Measurements from ENCODE around the gene CLSTN1. TPM values are rescaled to one million over a fixed set of nuclear protein-coding genes. Genes with fewer than 3 reads are reported as not detected.

CLSTN1 gene
- total RNA-seq, 1 donor from 2014 or later: 75.4 TPM

- H3K4me3 Mint-ChIP-seq: no peak overlapping the region
- Histone ChIP-seq H3K4me1 (no peaks in the 10 kb centered on the region), H3K27me3 (no peaks in the 10 kb centered on the region), H3K79me2 (ENCODE audit: low read depth) (no peaks in the 10 kb centered on the region), H3K9ac (no peak overlapping the region), H3K36me3 (no peaks in the 10 kb centered on the region), H3K9me3 (ENCODE audit: low read depth) (no peaks in the 10 kb centered on the region), H4K20me1 (ENCODE audit: low read depth) (peaks cover 7% of the 10 kb centered on the region), H3K4me2 (no peak overlapping the region), H3K27ac (no peak overlapping the region), H3F3A (ENCODE audit: low read depth) (no peaks in the 10 kb centered on the region), H3K4me3 (no peak overlapping the region), H2AFZ (replicated peaks) (no peak overlapping the region)
- DNase-seq (ENCODE audit: low spot score): peak; percentile 80
- peaks cover 5% of the 10 kb centered on the region for H3K9me3 Mint-ChIP-seq
- H3K27ac Mint-ChIP-seq: no peak overlapping the region
- H3K4me1 Mint-ChIP-seq: no peaks in the 10 kb centered on the region
- H3K36me3 Mint-ChIP-seq: peaks cover 14% of the 10 kb centered on the region
- TF ChIP-seq CTCF (IDR thresholded peaks at IDR 0.05) (peak; percentile 89), EZH2phosphoT487 (IDR thresholded peaks at IDR 0.05) (no peak)
- H3K27me3 Mint-ChIP-seq (ENCODE audit: insufficient read depth, low read depth): peaks cover 6% of the 10 kb centered on the region
These were observed 98.9 kb downstream of the CLSTN1 start for GRCh38 chr1:9724706-9725476.

DNA sequence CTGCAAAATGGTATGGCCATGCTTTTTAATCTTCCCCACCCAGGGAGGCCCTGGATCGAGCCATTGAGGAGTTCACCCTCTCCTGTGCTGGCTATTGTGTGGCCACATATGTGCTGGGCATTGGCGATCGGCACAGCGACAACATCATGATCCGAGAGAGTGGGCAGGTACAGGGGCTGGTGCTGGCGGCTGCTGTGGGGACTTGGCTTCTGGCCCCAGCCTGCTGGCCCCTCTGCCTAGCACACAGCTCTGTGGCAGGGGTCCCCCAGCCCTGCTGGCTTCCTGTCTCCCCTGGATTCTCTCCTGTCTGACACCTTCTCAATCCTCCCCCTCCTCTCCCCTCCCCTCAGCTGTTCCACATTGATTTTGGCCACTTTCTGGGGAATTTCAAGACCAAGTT, 99.8 kb downstream of the CLSTN1 start:
- Histone ChIP-seq H3K4me2 (no peak overlapping the region), H3K9ac (no peak overlapping the region), H3K79me2 (ENCODE audit: low read depth) (no peaks in the 10 kb centered on the region), H3F3A (ENCODE audit: low read depth) (no peaks in the 10 kb centered on the region), H3K36me3 (no peaks in the 10 kb centered on the region), H3K4me3 (no peak overlapping the region), H3K27ac (no peak overlapping the region), H3K9me3 (ENCODE audit: low read depth) (no peaks in the 10 kb centered on the region), H2AFZ (replicated peaks) (no peak overlapping the region), H4K20me1 (ENCODE audit: low read depth) (peaks cover under 1% of the 10 kb centered on the region), H3K4me1 (no peaks in the 10 kb centered on the region), H3K27me3 (no peaks in the 10 kb centered on the region)
- Mint-ChIP-seq H3K9me3 (peaks cover 5% of the 10 kb centered on the region), H3K36me3 (peaks cover 11% of the 10 kb centered on the region), H3K27me3 (ENCODE audit: insufficient read depth, low read depth) (peaks cover 8% of the 10 kb centered on the region), H3K4me3 (no peak overlapping the region), H3K27ac (peak overlapping the region; percentile 74), H3K4me1 (no peaks in the 10 kb centered on the region)
- TF ChIP-seq EZH2phosphoT487 (IDR thresholded peaks at IDR 0.05): no peak
- no peak for TF ChIP-seq EZH2 (IDR thresholded peaks at IDR 0.05)
- TF ChIP-seq CTCF (IDR thresholded peaks at IDR 0.05): no peak
- no peak for DNase-seq (ENCODE audit: low spot score)

DNA sequence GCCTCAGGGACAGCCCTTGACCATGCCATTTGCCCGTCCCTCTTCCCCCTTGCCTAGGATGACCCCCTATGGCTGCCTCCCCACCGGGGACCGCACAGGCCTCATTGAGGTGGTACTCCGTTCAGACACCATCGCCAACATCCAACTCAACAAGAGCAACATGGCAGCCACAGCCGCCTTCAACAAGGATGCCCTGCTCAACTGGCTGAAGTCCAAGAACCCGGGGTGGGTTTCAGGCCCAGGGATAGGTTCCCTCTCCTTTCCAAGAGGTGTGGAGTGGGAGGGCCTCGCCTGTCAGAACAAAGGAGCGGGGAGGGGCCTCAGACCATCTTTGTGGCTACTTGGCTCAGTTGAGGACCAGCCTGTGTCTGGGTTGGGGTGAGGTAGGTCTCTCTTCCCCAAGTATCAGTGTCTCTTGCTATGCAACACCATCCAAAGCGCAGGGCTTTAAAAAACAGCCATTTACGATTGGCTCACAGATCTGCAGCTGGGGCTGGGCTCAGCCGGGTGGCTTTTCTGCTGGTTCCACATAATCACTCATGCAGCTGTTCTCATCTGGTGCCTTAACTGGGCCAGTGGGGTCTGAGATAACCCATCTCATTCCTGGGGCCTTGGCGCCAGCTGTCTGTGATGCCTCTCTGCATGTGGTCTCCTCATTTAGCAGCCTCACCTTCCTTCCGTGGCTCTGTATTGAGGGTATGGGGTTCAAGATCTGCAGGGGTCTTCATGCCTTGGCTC, 100.5 kb downstream of the CLSTN1 start:
- H3K27ac Mint-ChIP-seq: no peak overlapping the region
- no peaks in the 10 kb centered on the region for H3K4me1 Mint-ChIP-seq
- H4K20me1 ChIP-seq (ENCODE audit: low read depth): no peaks in the 10 kb centered on the region

More for the DNA sequence above, 100.5 kb downstream of the CLSTN1 start:
- Histone ChIP-seq H3K27me3 (no peaks in the 10 kb centered on the region), H3F3A (ENCODE audit: low read depth) (no peaks in the 10 kb centered on the region), H3K4me1 (no peaks in the 10 kb centered on the region), H2AFZ (replicated peaks) (no peak overlapping the region), H3K27ac (no peak overlapping the region), H3K36me3 (no peaks in the 10 kb centered on the region), H3K4me3 (no peak overlapping the region), H3K9me3 (ENCODE audit: low read depth) (no peaks in the 10 kb centered on the region), H3K9ac (no peak overlapping the region), H3K4me2 (no peak overlapping the region), H3K79me2 (ENCODE audit: low read depth) (no peaks in the 10 kb centered on the region)
- no peak overlapping the region for H3K4me3 Mint-ChIP-seq
- H3K27me3 Mint-ChIP-seq (ENCODE audit: insufficient read depth, low read depth): peaks cover 8% of the 10 kb centered on the region
- peaks cover 5% of the 10 kb centered on the region for H3K9me3 Mint-ChIP-seq
- no peak for TF ChIP-seq CTCF (IDR thresholded peaks at IDR 0.05)
- H3K36me3 Mint-ChIP-seq: peaks cover 6% of the 10 kb centered on the region
- DNase-seq (ENCODE audit: low spot score): no peak

Measured in neural progenitor cell (in vitro differentiated cells).